Gastroesophageal sphincter (tissue), 3 donors: ENCODE measurements around the gene MAN2A1.

ENCODE experiments used
- EP300 ChIP-seq: sonication (generic); formaldehyde crosslinking; IDR thresholded peaks from one replicate; pipeline ENCODE4 v1.6.1; 2017; ENCODE audit warnings: antibody characterized with exemption, mild to moderate bottlenecking
- POLR2A ChIP-seq, 2 donors: fragments of 450-650 bp; IDR thresholded peaks; one replicate each; pipeline ENCODE4 v1.6.1; 2017; ENCODE audit warnings: antibody characterized with exemption in 2 of 2, mild to moderate bottlenecking in 2 of 2, moderate library complexity in 1 of 2
- POLR2AphosphoS5 ChIP-seq: sonication (generic); formaldehyde crosslinking; IDR thresholded peaks from one replicate; pipeline ENCODE4 v1.6.1; 2017; ENCODE audit warnings: antibody characterized with exemption
- TF ChIP-seq, protein P1 (sequence below), 4 experiments: fragments of 200-600 bp in 2 of 4; fragments of 450-650 bp in 2 of 4; sonication (generic) in 1 of 4; IDR thresholded peaks; one replicate each; pipeline ENCODE4 v1.5.1; 2017 to 2019; ENCODE audit warnings: antibody characterized with exemption in 4 of 4, mild to moderate bottlenecking in 2 of 4, moderate library complexity in 2 of 4

DNA sequence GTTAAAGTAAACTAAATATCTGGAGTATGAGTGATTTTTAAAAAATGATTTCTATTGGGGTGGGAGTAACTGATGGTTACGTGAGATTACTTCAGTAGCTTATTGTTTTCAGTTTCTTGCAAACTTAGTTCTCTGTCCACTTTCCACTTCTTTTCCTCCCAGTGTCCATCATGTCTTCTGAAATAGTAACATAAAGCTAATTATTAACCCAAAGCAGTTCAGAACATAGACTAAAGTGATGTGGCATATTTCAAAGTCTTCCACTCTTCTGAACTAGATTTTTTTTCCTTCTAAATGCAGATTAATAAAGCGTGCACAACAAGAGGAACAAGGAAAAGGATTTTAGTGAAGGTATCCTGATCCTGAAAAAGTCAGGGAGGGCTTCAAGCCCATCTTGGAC, 114.1 kb downstream of the MAN2A1 start:
- TF ChIP-seq EP300: no peak
- TF ChIP-seq, protein P1, sequence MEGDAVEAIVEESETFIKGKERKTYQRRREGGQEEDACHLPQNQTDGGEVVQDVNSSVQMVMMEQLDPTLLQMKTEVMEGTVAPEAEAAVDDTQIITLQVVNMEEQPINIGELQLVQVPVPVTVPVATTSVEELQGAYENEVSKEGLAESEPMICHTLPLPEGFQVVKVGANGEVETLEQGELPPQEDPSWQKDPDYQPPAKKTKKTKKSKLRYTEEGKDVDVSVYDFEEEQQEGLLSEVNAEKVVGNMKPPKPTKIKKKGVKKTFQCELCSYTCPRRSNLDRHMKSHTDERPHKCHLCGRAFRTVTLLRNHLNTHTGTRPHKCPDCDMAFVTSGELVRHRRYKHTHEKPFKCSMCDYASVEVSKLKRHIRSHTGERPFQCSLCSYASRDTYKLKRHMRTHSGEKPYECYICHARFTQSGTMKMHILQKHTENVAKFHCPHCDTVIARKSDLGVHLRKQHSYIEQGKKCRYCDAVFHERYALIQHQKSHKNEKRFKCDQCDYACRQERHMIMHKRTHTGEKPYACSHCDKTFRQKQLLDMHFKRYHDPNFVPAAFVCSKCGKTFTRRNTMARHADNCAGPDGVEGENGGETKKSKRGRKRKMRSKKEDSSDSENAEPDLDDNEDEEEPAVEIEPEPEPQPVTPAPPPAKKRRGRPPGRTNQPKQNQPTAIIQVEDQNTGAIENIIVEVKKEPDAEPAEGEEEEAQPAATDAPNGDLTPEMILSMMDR (IDR thresholded peaks at IDR 0.05): no peak
- no peak for TF ChIP-seq POLR2AphosphoS5
- no peak for TF ChIP-seq POLR2A (IDR thresholded peaks at IDR 0.05)
